Endodermal cell (in vitro differentiated cells): ENCODE data around the gene SLC9B2. TPM values are rescaled to one million over a fixed set of nuclear protein-coding genes. Genes with fewer than 3 reads are reported as not detected.

Source experiments
- DNase-seq: peaks from one replicate; pipeline ENCODE4 v3.0.0-alpha.2; 2017
- H3K27ac ChIP-seq: 2 replicates; pipeline ENCODE4 v1.5.1; 2013; ENCODE audit warnings: mild to moderate bottlenecking, low read depth, low read length, moderate library complexity
- H3K27me3 ChIP-seq: 2 replicates; pipeline ENCODE4 v1.6.1; 2013; ENCODE audit warnings: mild to moderate bottlenecking, low read length, moderate library complexity; ENCODE audit not compliant: insufficient read depth, control insufficient read depth, poor library complexity, severe bottlenecking
- H3K36me3 ChIP-seq: 2 replicates; pipeline ENCODE4 v1.7.0; 2013; ENCODE audit warnings: mild to moderate bottlenecking, low read length, moderate library complexity; ENCODE audit not compliant: control insufficient read depth, insufficient read depth
- H3K4me1 ChIP-seq: one replicate; pipeline ENCODE4 v1.7.0; 2013; ENCODE audit warnings: low read length; ENCODE audit not compliant: control insufficient read depth, insufficient read depth
- H3K4me3 ChIP-seq: 2 replicates; pipeline ENCODE4 v1.5.1; 2013; ENCODE audit warnings: mild to moderate bottlenecking, low read length, moderate library complexity
- H3K9ac ChIP-seq: 2 replicates; pipeline ENCODE4 v1.6.1; 2013; ENCODE audit warnings: mild to moderate bottlenecking, low read length, moderate library complexity; ENCODE audit not compliant: poor library complexity, severe bottlenecking; ENCODE audit errors: extremely low read depth
- H3K9me3 ChIP-seq: 2 replicates; pipeline ENCODE4 v1.6.1; 2013; ENCODE audit warnings: mild to moderate bottlenecking, low read length, moderate library complexity; ENCODE audit not compliant: control insufficient read depth
- H3K27ac Mint-ChIP-seq: 2 replicates; pipeline ENCODE4 v1.8.0; 2020; ENCODE audit warnings: mixed read lengths
- H3K27me3 Mint-ChIP-seq: 2 replicates; pipeline ENCODE4 v1.8.0; 2021; ENCODE audit warnings: mild to moderate bottlenecking, mixed read lengths; ENCODE audit not compliant: insufficient read depth
- H3K36me3 Mint-ChIP-seq: 2 replicates; pipeline ENCODE4 v1.8.0; 2020; ENCODE audit warnings: low read depth, mixed read lengths
- H3K4me1 Mint-ChIP-seq: 2 replicates; pipeline ENCODE4 v1.8.0; 2020; ENCODE audit warnings: mixed read lengths
- H3K4me3 Mint-ChIP-seq: 2 replicates; pipeline ENCODE4 v1.8.0; 2020; ENCODE audit warnings: mild to moderate bottlenecking, moderate library complexity, mixed read lengths
- H3K9me3 Mint-ChIP-seq: 2 replicates; pipeline ENCODE4 v1.8.0; 2020; ENCODE audit warnings: mild to moderate bottlenecking, mixed read lengths
- CTCF ChIP-seq: fragments of 200-600 bp; sonication (generic); conservative IDR thresholded peaks from 2 replicates; pipeline ENCODE4 v1.5.0; 2021; ENCODE audit warnings: antibody characterized with exemption, mild to moderate bottlenecking
- WGBS, 2 experiments: methylation state at CpG; one replicate each; pipeline versions ENCODE4 v1.1.5 to v1.1.7; 2013; ENCODE audit warnings: missing lambda C conversion rate in 2 of 2, mixed read lengths in 1 of 2; ENCODE audit not compliant: insufficient coverage in 1 of 2, insufficient read length in 1 of 2; 5-methylcytosine and 5-hydroxymethylcytosine counted together
- total RNA-seq, 2 donors: library from RNA; stranded (reverse); fragmentation: NEBNext Ultra II Directional in 1 of 2; extraction: Animal tissue kit (Norgen Biotek cat#: 25700) in 1 of 2; gene quantifications; 2 replicates in 1 of 2; 3 replicates in 1 of 2; pipeline ENCODE4 v1.2.1, GENCODE V29; 2021

SLC9B2 gene
- total RNA-seq, 2 donors from 2014 or later: 8.2 to 11.3 TPM

DNA sequence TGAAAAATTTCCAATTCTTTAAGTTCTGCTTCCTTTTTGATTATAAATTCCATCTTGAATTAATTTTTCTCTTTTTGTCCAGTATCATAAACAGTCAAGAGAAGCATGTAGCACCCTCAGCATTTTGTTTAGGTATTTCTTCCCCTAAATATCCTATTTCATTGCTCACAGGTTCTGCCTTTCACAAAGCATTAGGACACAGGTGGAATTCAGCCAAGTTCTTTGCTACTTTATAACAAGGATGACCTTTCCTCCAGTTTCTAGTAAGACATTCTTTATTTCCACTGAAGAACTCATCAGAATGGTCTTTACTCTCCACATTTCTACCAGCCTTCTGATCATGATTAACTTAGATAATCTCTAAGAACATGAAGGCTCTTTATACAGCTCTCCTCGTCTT lies 64.5 kb downstream of the SLC9B2 start:
- no peak for DNase-seq
- Histone ChIP-seq H3K27me3 (peaks cover 9% of the 10 kb centered on the region), H3K27ac (no peak overlapping the region), H3K36me3 (no peaks in the 10 kb centered on the region), H3K4me3 (no peak overlapping the region), H3K9me3 (no peaks in the 10 kb centered on the region), H3K4me1 (no peaks in the 10 kb centered on the region), H3K9ac (no peak overlapping the region)
- no peaks in the 10 kb centered on the region for H3K36me3 Mint-ChIP-seq
- no peak for TF ChIP-seq CTCF
- H3K4me3 Mint-ChIP-seq: no peak overlapping the region
- H3K9me3 Mint-ChIP-seq: no peaks in the 10 kb centered on the region
- WGBS, 2 experiments: 86 to 91% methylated on average over 1 of the region's 1 CpG
- H3K27ac Mint-ChIP-seq: no peak overlapping the region
- H3K4me1 Mint-ChIP-seq: no peaks in the 10 kb centered on the region
- H3K27me3 Mint-ChIP-seq: no peaks in the 10 kb centered on the region

DNA sequence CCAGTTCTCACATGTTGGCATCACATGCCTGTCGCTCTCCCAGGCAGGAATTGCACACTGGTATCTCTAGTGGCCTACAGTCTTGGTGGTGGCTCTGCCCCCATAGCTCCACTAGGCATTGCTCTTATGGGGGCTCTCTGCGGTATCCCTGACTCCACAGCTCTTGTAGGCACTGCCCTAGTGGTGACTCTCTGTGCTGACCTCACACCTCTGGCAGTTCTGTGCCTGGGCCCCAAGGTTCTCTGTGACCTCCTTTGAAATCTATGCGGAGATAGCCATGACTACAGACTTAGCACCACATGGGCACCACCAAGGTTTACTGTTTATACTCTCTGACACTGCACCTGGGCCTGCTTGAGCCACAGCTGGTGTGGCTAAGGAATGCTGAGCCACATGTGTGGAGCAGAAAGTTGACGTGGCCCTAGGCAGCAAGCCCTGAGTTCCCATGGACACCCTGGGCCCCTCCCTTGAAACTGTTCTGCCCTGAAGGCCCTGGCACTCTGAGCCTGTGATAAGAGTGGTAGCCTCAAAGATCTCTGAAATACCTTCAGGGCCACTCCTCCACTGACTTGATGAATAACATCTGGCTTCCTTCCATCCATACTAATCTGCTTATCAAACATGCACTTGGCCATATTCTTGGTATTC lies 65.1 kb downstream of the SLC9B2 start:
- H3K9me3 ChIP-seq: no peaks in the 10 kb centered on the region
- no peaks in the 10 kb centered on the region for H3K27me3 Mint-ChIP-seq
- no peak overlapping the region for H3K27ac Mint-ChIP-seq
- no peak overlapping the region for H3K4me3 Mint-ChIP-seq
- H3K4me1 ChIP-seq: no peaks in the 10 kb centered on the region
- no peak overlapping the region for H3K27ac ChIP-seq
- peak; percentile 55 for DNase-seq
- peak; percentile 35 for TF ChIP-seq CTCF
- H3K9ac ChIP-seq: no peak overlapping the region
- H3K27me3 ChIP-seq: peaks cover 9% of the 10 kb centered on the region
- no peaks in the 10 kb centered on the region for H3K4me1 Mint-ChIP-seq
- 89 to 94% methylated on average over 3 to 4 of the region's 4 CpGs for WGBS, 2 experiments
- H3K9me3 Mint-ChIP-seq: no peaks in the 10 kb centered on the region
- H3K36me3 ChIP-seq: no peaks in the 10 kb centered on the region
- no peaks in the 10 kb centered on the region for H3K36me3 Mint-ChIP-seq
- no peak overlapping the region for H3K4me3 ChIP-seq

DNA sequence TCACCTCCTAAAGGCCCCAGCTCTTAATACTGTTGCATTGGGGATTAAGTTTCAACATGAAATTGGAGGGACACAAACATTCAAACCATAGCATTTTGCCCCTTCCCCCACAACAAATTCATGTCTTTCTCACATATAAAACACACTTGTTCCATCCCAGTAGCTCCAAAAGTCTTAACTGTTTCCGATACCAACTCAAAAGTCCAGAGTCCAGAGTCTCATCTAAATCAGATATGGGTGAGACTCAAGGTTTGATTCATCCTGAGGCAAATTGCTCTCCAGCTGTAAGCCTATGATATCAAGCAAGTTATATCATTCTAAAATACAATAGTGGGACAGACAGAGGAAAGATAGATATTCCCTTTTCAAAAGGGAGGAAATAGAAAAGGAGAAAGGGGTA lies 65.8 kb downstream of the SLC9B2 start:
- 88% methylated on average over 1 of the region's 1 CpG; no CpG with 5 or more reads in 1 of the 2 experiments for WGBS, 2 experiments
- H3K4me1 Mint-ChIP-seq: no peaks in the 10 kb centered on the region
- H3K27ac ChIP-seq: no peak overlapping the region
- H3K9me3 Mint-ChIP-seq: no peaks in the 10 kb centered on the region
- peaks cover 2% of the 10 kb centered on the region for H3K27me3 Mint-ChIP-seq
- no peaks in the 10 kb centered on the region for H3K36me3 Mint-ChIP-seq
- H3K9me3 ChIP-seq: no peaks in the 10 kb centered on the region
- TF ChIP-seq CTCF: no peak
- no peak overlapping the region for H3K27ac Mint-ChIP-seq
- H3K4me1 ChIP-seq: no peaks in the 10 kb centered on the region
- H3K4me3 Mint-ChIP-seq: no peak overlapping the region
- peaks cover 9% of the 10 kb centered on the region for H3K27me3 ChIP-seq
- no peak overlapping the region for H3K9ac ChIP-seq
- no peak overlapping the region for H3K4me3 ChIP-seq
- no peak for DNase-seq
- no peaks in the 10 kb centered on the region for H3K36me3 ChIP-seq
